CD14-positive monocyte (primary cell): ENCODE measurements around the gene HES2. TPM values are rescaled to one million over a fixed set of nuclear protein-coding genes. Genes with fewer than 3 reads are reported as not detected.
A peak's percentile ranks its signal among the peaks of the same experiment; 100 is the strongest.

ENCODE experiments used
- DNase-seq, 3 donors: peaks; one replicate each; pipeline ENCODE4 v3.0.0-alpha.2; 2011 to 2022
- H2AFZ ChIP-seq: 2 replicates; pipeline ENCODE4 v1.6.0; 2012; ENCODE audit warnings: mild to moderate bottlenecking, low read depth, low read length, inconsistent platforms; ENCODE audit not compliant: insufficient read depth, poor library complexity, severe bottlenecking
- H3K27ac ChIP-seq, 2 donors: 1 replicate in 1 of 2; 2 replicates in 1 of 2; pipeline ENCODE4 v1.5.1; 2012 to 2013; ENCODE audit warnings: low read length in 2 of 2, control low read depth in 1 of 2, inconsistent platforms in 1 of 2, low read depth in 1 of 2, mild to moderate bottlenecking in 1 of 2
- H3K27me3 ChIP-seq, 2 donors: one replicate each; pipeline versions ENCODE4 v1.6.0 to v1.6.1; 2011 to 2013; ENCODE audit warnings: low read length in 2 of 2; ENCODE audit not compliant: control insufficient read depth in 2 of 2, insufficient read depth in 2 of 2
- H3K36me3 ChIP-seq, 2 donors: replicated peaks in 1 of 2; 1 replicate in 1 of 2; 2 replicates in 1 of 2; pipeline versions ENCODE4 v1.5.1 to v1.6.1; 2012 to 2013; ENCODE audit warnings: low read length in 2 of 2, control low read depth in 1 of 2, inconsistent platforms in 1 of 2, mild to moderate bottlenecking in 1 of 2; ENCODE audit not compliant: insufficient read depth in 2 of 2, control insufficient read depth in 1 of 2
- H3K4me1 ChIP-seq, 2 donors: 1 replicate in 1 of 2; 2 replicates in 1 of 2; pipeline versions ENCODE4 v1.5.1 to v1.6.1; 2012 to 2013; ENCODE audit warnings: low read length in 2 of 2, control low read depth in 1 of 2, inconsistent platforms in 1 of 2, mild to moderate bottlenecking in 1 of 2, moderate library complexity in 1 of 2; ENCODE audit not compliant: insufficient read depth in 2 of 2, control insufficient read depth in 1 of 2
- H3K4me2 ChIP-seq: replicated peaks from 2 replicates; pipeline ENCODE3; 2012; ENCODE audit warnings: low read length, moderate library complexity, mild to moderate bottlenecking; ENCODE audit not compliant: poor library complexity, severe bottlenecking; ENCODE audit errors: extremely low read depth
- H3K4me3 ChIP-seq, 3 experiments: fragments of 200-600 bp in 1 of 3; sonication (generic) in 1 of 3; replicated peaks in 1 of 3; 1 replicate in 2 of 3; 2 replicates in 1 of 3; pipeline ENCODE4 v1.5.1; 2011 to 2013; ENCODE audit warnings: low read length in 3 of 3, mild to moderate bottlenecking in 3 of 3, control low read depth in 2 of 3, low read depth in 2 of 3, inconsistent platforms in 1 of 3, moderate library complexity in 1 of 3
- H3K79me2 ChIP-seq: 2 replicates; pipeline ENCODE4 v1.6.0; 2012; ENCODE audit warnings: mild to moderate bottlenecking, control low read depth, inconsistent platforms, low read length, moderate library complexity; ENCODE audit not compliant: insufficient read depth
- H3K9ac ChIP-seq: 2 replicates; pipeline ENCODE4 v1.6.0; 2017; ENCODE audit warnings: low read length, mild to moderate bottlenecking; ENCODE audit not compliant: insufficient read depth, poor library complexity, severe bottlenecking
- H3K9me3 ChIP-seq, 2 donors: replicated peaks in 1 of 2; 1 replicate in 1 of 2; 2 replicates in 1 of 2; pipeline versions ENCODE4 v1.5.1 to v1.6.1; 2012 to 2013; ENCODE audit warnings: low read length in 2 of 2, control low read depth in 1 of 2; ENCODE audit not compliant: control insufficient read depth in 1 of 2, insufficient read depth in 1 of 2
- H4K20me1 ChIP-seq: 2 replicates; pipeline ENCODE4 v1.6.0; 2012; ENCODE audit warnings: mild to moderate bottlenecking, low read length, control low read depth, moderate library complexity; ENCODE audit not compliant: insufficient read depth
- H3K27ac Mint-ChIP-seq, 7 donors: one replicate each; pipeline ENCODE4 v1.8.0; 2020; ENCODE audit warnings: mild to moderate bottlenecking in 7 of 7, mixed read lengths in 7 of 7, moderate library complexity in 6 of 7, inconsistent platforms in 2 of 7
- H3K27me3 Mint-ChIP-seq, 3 donors: one replicate each; pipeline ENCODE4 v1.8.0; 2021 to 2022; ENCODE audit warnings: low read depth in 3 of 3, mild to moderate bottlenecking in 3 of 3, mixed read lengths in 3 of 3, moderate library complexity in 3 of 3, inconsistent platforms in 1 of 3
- H3K36me3 Mint-ChIP-seq, 2 donors: one replicate each; pipeline ENCODE4 v1.8.0; 2020; ENCODE audit warnings: mixed read lengths in 2 of 2, inconsistent platforms in 1 of 2, mild to moderate bottlenecking in 1 of 2
- H3K4me1 Mint-ChIP-seq: one replicate; pipeline ENCODE4 v1.8.0; 2020; ENCODE audit warnings: mild to moderate bottlenecking, mixed read lengths
- H3K4me3 Mint-ChIP-seq, 2 donors: one replicate each; pipeline ENCODE4 v1.8.0; 2020; ENCODE audit warnings: mild to moderate bottlenecking in 2 of 2, mixed read lengths in 2 of 2, moderate library complexity in 1 of 2
- H3K9me3 Mint-ChIP-seq, 7 donors: one replicate each; pipeline ENCODE4 v1.8.0; 2020 to 2022; ENCODE audit warnings: mixed read lengths in 7 of 7, mild to moderate bottlenecking in 6 of 7, moderate library complexity in 6 of 7, inconsistent platforms in 2 of 7
- WGBS: methylation state at CpG from one replicate; pipeline ENCODE4 v1.1.5; 2013; ENCODE audit warnings: missing lambda C conversion rate; ENCODE audit not compliant: insufficient coverage; 5-methylcytosine and 5-hydroxymethylcytosine counted together
- intact Hi-C, 2 donors: fragments of 100-400 bp; cut with micrococcal nuclease; formaldehyde crosslinking; loops; one replicate each; pipeline versions ENCODE4 v1.15.0 to v1.15.1; 2023
- polyA plus RNA-seq, 3 donors: library from polyadenylated mRNA; depleted of rRNA in 1 of 3; unstranded in 2 of 3; stranded (reverse) in 1 of 3; fragments of 300-500 nt in 2 of 3; fragments of >200 nt in 1 of 3; fragmentation: Illumina TruSeq in 2 of 3; gene quantifications; 1 replicate in 2 of 3; 2 replicates in 1 of 3; pipeline ENCODE4 v1.2.3, GENCODE V29; 2012 to 2021
- TF ChIP-seq, protein P1 (sequence below): fragments of 200-600 bp; IDR thresholded peaks from one replicate; pipeline ENCODE4 v1.8.0; 2022; ENCODE audit warnings: antibody characterized with exemption, mild to moderate bottlenecking

Gene HES2
- polyA plus RNA-seq, 3 donors = not detected

- H3K4me3 Mint-ChIP-seq = peak overlapping the region in 1 of 2 donors; percentile 72
- TF ChIP-seq, protein P1, sequence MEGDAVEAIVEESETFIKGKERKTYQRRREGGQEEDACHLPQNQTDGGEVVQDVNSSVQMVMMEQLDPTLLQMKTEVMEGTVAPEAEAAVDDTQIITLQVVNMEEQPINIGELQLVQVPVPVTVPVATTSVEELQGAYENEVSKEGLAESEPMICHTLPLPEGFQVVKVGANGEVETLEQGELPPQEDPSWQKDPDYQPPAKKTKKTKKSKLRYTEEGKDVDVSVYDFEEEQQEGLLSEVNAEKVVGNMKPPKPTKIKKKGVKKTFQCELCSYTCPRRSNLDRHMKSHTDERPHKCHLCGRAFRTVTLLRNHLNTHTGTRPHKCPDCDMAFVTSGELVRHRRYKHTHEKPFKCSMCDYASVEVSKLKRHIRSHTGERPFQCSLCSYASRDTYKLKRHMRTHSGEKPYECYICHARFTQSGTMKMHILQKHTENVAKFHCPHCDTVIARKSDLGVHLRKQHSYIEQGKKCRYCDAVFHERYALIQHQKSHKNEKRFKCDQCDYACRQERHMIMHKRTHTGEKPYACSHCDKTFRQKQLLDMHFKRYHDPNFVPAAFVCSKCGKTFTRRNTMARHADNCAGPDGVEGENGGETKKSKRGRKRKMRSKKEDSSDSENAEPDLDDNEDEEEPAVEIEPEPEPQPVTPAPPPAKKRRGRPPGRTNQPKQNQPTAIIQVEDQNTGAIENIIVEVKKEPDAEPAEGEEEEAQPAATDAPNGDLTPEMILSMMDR = no peak
- H3K9ac ChIP-seq = no peak overlapping the region
Observed at GRCh38 chr1:6418668-6419396, 887 bp downstream of the HES2 start.

GRCh38 chr1:6417961-6418667, 1.6 kb downstream of the HES2 start:
- peak overlapping the region in 1 of 2 donors; percentile 57 for H3K4me3 Mint-ChIP-seq
- 80% methylated on average over 3 of the region's 8 CpGs for WGBS
- Histone ChIP-seq H3K79me2 (no peaks in the 10 kb centered on the region), H4K20me1 (no peaks in the 10 kb centered on the region), H3K27me3 (peaks cover 30 to 77% of the 10 kb centered on the region in 2 donors), H3K27ac (no peak overlapping the region), H3K9me3 (peaks cover 0 to 12% of the 10 kb centered on the region in 2 donors), H3K4me1 (no peaks in the 10 kb centered on the region), H3K4me2 (no peak overlapping the region), H3K36me3 (no peaks in the 10 kb centered on the region), H2AFZ (no peak overlapping the region), H3K4me3 (no peak overlapping the region), H3K9ac (no peak overlapping the region)
- TF ChIP-seq, protein P1 = no peak
- peaks cover 0 to 7% (median 2%) of the 10 kb centered on the region in 7 donors for H3K9me3 Mint-ChIP-seq
- no peak for DNase-seq
- peak overlapping the region in 1 of 7 donors; percentile 29 for H3K27ac Mint-ChIP-seq
- H3K36me3 Mint-ChIP-seq = no peaks in the 10 kb centered on the region
- peaks cover 7% of the 10 kb centered on the region for H3K4me1 Mint-ChIP-seq
- H3K27me3 Mint-ChIP-seq = peaks cover 73 to 97% (median 75%) of the 10 kb centered on the region in 3 donors
- intact Hi-C loops = no loop called here

More at GRCh38 chr1:6418668-6419396, 887 bp downstream of the HES2 start:
- Histone ChIP-seq H3K36me3 (no peaks in the 10 kb centered on the region), H3K79me2 (no peaks in the 10 kb centered on the region), H3K4me1 (no peaks in the 10 kb centered on the region), H3K4me2 (no peak overlapping the region), H4K20me1 (no peaks in the 10 kb centered on the region), H3K9me3 (peaks cover 0 to 12% of the 10 kb centered on the region in 2 donors), H3K27ac (no peak overlapping the region), H3K27me3 (peaks cover 34 to 82% of the 10 kb centered on the region in 2 donors), H2AFZ (no peak overlapping the region), H3K4me3 (no peak overlapping the region)
- Mint-ChIP-seq H3K27me3 (peaks cover 73 to 99% (median 76%) of the 10 kb centered on the region in 3 donors), H3K27ac (no peak overlapping the region), H3K9me3 (peaks cover 0 to 8% (median 2%) of the 10 kb centered on the region in 7 donors), H3K36me3 (no peaks in the 10 kb centered on the region), H3K4me1 (peaks cover 7% of the 10 kb centered on the region)
- WGBS = 9% methylated on average over 69 of the region's 69 CpGs
- intact Hi-C loops = no loop called here
- no peak for DNase-seq
